ENCODE data around the gene KIF1A. TPM values are rescaled to one million over a fixed set of nuclear protein-coding genes. Genes with fewer than 3 reads are reported as not detected.

KIF1A gene
- total RNA-seq, 2 donors from 2014 or later = 18.9 to 55.8 TPM

- peak overlapping the region; percentile 33 to 55 for H3K4me3 ChIP-seq
Observed at GRCh38 chr2:240819126-240819857, 727 bp downstream of the KIF1A start.

GRCh38 chr2:240818293-240819125 lies 1.5 kb downstream of the KIF1A start:
- H3K9me3 ChIP-seq = no peaks in the 10 kb centered on the region
- H3K4me1 ChIP-seq (replicated peaks) = no peaks in the 10 kb centered on the region
- no peaks in the 10 kb centered on the region for H3K36me3 ChIP-seq
- intact Hi-C loops (cut with DNase I) = no loop called here
- H3K4me3 ChIP-seq = peak overlapping the region; percentile 33 to 55
- DNase-seq (ENCODE audit: low spot score) = no peak
- 32% methylated on average over 41 of the region's 48 CpGs for WGBS
- no peak for TF ChIP-seq CTCF (IDR thresholded peaks at IDR 0.05)
- no peak for TF ChIP-seq POLR2AphosphoS5 (IDR thresholded peaks at IDR 0.05)
- no peak for TF ChIP-seq POLR2A (IDR thresholded peaks at IDR 0.05)
- no peaks in the 10 kb centered on the region for H3K27me3 ChIP-seq (replicated peaks; ENCODE audit: insufficient read depth)
- peak overlapping the region; percentile 33 to 72 for H3K27ac ChIP-seq

More at GRCh38 chr2:240819126-240819857, 727 bp downstream of the KIF1A start:
- no peak for DNase-seq (ENCODE audit: low spot score)
- Histone ChIP-seq H3K27me3 (replicated peaks; ENCODE audit: insufficient read depth) (no peaks in the 10 kb centered on the region), H3K36me3 (no peaks in the 10 kb centered on the region), H3K4me1 (replicated peaks) (no peaks in the 10 kb centered on the region), H3K9me3 (no peaks in the 10 kb centered on the region), H3K27ac (peak overlapping the region; percentile 33 to 72)
- TF ChIP-seq POLR2A (IDR thresholded peaks at IDR 0.05) (no peak), CTCF (IDR thresholded peaks at IDR 0.05) (no peak), POLR2AphosphoS5 (IDR thresholded peaks at IDR 0.05) (no peak)
- WGBS = 1% methylated on average over 46 of the region's 81 CpGs
- intact Hi-C loops (cut with DNase I) = no loop called here

- Histone ChIP-seq H3K4me1 (replicated peaks) (no peaks in the 10 kb centered on the region), H3K36me3 (no peaks in the 10 kb centered on the region), H3K27me3 (replicated peaks; ENCODE audit: insufficient read depth) (no peaks in the 10 kb centered on the region), H3K9me3 (no peaks in the 10 kb centered on the region), H3K4me3 (no peak overlapping the region), H3K27ac (no peak overlapping the region)
- DNase-seq (ENCODE audit: low spot score) = no peak
- no peak for TF ChIP-seq POLR2AphosphoS5 (IDR thresholded peaks at IDR 0.05)
- no peak for TF ChIP-seq CTCF (IDR thresholded peaks at IDR 0.05)
- no peak for TF ChIP-seq POLR2A (IDR thresholded peaks at IDR 0.05)
- 95% methylated on average over 19 of the region's 19 CpGs for WGBS
- intact Hi-C loops (cut with DNase I) = no loop called here
Observed at GRCh38 chr2:240817496-240818292, 2.3 kb downstream of the KIF1A start.

- intact Hi-C loops (cut with DNase I) = no loop called here
- Histone ChIP-seq H3K4me1 (replicated peaks) (no peaks in the 10 kb centered on the region), H3K4me3 (no peak overlapping the region), H3K36me3 (no peaks in the 10 kb centered on the region), H3K9me3 (no peaks in the 10 kb centered on the region), H3K27ac (no peak overlapping the region), H3K27me3 (replicated peaks; ENCODE audit: insufficient read depth) (no peaks in the 10 kb centered on the region)
- no peak for DNase-seq (ENCODE audit: low spot score)
- TF ChIP-seq POLR2A (IDR thresholded peaks at IDR 0.05) (no peak), POLR2AphosphoS5 (IDR thresholded peaks at IDR 0.05) (no peak), CTCF (IDR thresholded peaks at IDR 0.05) (no peak)
- WGBS = 88% methylated on average over 12 of the region's 12 CpGs
Observed at GRCh38 chr2:240816584-240817495, 3.2 kb downstream of the KIF1A start.
